Fibroblast of pulmonary artery (primary cell): ENCODE results near the gene SLC9A9.

Experiments
- DNase-seq: peaks from one replicate; pipeline ENCODE4 v3.0.0-alpha.2; 2010; ENCODE audit warnings: low read depth
- H3K4me3 ChIP-seq: replicated peaks from 2 replicates; pipeline ENCODE4 v1.5.1; 2011; ENCODE audit warnings: low read depth, mild to moderate bottlenecking, control low read depth, low read length, moderate library complexity
- TF ChIP-seq, protein P1 (sequence below): IDR thresholded peaks from 2 replicates; pipeline ENCODE4 v1.5.1; 2011; ENCODE audit warnings: mild to moderate bottlenecking, control low read depth, low read length, inconsistent platforms; ENCODE audit errors: missing control alignments

The SLC9A9 gene

DNA sequence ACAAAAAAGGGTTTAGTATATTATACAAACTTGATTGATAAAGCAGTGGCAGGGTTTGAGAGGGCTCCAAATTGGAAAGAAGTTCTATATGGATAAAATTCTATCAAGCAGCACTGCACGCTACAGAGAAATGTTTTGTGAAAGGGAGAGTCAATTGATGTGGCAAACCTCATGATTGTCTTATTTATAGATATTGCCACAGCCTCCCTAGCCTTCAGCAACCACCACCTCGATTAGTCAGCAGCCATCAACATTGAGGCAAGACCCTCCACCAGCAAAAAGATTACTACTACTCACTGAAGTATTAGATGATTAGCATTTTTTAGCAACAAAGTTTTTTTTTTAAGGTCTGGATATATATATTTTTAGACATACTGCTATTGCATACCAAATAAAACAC lies 432.0 kb downstream of the SLC9A9 start:
- TF ChIP-seq, protein P1, sequence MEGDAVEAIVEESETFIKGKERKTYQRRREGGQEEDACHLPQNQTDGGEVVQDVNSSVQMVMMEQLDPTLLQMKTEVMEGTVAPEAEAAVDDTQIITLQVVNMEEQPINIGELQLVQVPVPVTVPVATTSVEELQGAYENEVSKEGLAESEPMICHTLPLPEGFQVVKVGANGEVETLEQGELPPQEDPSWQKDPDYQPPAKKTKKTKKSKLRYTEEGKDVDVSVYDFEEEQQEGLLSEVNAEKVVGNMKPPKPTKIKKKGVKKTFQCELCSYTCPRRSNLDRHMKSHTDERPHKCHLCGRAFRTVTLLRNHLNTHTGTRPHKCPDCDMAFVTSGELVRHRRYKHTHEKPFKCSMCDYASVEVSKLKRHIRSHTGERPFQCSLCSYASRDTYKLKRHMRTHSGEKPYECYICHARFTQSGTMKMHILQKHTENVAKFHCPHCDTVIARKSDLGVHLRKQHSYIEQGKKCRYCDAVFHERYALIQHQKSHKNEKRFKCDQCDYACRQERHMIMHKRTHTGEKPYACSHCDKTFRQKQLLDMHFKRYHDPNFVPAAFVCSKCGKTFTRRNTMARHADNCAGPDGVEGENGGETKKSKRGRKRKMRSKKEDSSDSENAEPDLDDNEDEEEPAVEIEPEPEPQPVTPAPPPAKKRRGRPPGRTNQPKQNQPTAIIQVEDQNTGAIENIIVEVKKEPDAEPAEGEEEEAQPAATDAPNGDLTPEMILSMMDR: no peak
- no peak overlapping the region for H3K4me3 ChIP-seq
- DNase-seq: no peak

DNA sequence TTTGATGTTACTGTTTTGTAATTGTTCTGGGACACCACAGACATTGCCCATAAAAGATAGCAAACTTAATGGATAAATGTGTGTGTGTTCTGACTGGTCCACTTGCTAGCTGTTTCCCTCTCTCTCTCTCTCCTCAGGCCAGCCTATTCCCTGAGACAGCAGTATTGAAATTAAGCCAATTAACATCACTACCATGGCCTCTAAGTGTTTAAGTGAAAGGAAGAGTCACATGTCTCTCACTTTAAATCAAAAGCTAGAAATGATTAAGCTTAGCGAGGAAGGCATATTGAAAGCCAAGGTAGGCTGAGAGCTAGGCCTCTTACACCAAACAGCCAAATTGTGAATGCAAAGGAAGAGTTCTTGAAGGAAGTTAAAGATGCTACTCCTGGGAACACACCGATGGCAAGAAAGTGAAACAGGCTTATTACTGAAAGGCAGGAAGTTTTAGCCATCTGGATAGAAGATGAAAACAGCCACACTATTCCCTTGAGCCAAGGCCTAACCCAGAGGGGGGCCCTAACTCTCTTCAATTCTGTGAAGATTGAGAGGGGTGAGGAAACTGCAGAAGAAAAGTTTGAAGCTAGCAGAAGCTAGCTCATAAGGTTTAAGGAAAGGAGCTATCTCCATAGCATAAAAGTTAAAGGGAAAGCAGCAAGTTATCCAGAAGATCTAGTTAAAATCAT lies 433.6 kb downstream of the SLC9A9 start:
- DNase-seq: no peak
- H3K4me3 ChIP-seq: no peak overlapping the region
- TF ChIP-seq, protein P1: no peak

DNA sequence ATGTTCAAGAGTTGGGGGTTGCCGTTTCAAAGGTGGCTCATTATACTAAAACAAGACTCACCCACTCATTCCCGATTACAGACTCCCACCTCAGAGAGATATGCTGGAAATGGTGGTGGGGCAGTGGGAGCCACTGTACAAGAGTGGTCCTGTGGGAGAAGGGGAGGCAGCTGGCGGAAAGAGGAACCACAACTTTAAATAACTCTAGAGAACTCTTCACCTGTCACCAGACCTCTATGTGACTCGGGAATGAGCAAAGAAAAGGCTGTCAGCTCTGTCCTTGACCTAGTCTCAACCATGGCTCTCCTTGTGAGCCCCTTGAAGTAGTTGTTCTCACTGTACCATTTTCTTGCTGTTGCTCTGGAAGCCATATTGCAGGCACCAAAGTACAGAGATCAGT lies 434.9 kb downstream of the SLC9A9 start:
- H3K4me3 ChIP-seq: no peak overlapping the region
- TF ChIP-seq, protein P1: no peak
- DNase-seq: no peak

DNA sequence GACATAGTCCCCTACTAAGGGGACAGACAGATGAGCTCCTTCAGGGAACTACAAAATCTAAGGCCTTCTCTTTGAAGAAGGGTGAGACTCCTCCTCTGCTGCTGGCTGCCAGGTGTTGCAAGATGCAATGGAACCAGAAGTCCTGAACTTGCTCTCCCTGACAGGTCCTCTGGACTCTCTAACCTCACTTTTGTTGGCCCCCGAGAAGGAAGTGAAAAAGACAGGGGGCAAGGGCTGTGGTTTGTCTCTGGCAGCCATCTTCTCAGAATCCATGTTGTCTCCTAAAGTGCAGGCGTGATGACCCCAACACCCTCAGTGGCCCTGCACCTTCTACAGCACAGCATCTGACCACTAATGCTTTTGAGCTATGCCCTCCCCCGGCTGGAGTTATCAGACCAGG lies 436.2 kb downstream of the SLC9A9 start:
- no peak for DNase-seq
- TF ChIP-seq, protein P1: no peak
- H3K4me3 ChIP-seq: no peak overlapping the region

DNA sequence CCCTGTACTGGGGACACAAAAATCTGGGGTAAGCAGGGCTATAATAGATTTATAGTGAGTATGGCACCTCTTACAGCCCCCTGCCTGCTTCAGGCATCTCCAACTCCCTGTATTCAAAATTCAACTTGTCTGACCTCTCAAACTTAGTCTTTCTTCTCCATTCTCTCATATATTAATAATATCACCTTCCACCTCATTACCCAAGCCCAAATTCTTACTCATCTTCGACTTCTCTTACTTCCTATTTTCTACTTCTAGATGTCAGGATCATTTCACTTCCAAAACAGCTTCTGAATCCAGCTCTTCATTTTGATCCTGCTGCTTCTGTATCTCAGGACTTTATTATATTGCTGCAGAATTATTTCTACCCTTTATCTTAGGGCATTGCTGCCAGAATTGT lies 438.0 kb downstream of the SLC9A9 start:
- H3K4me3 ChIP-seq: no peak overlapping the region
- no peak for DNase-seq
- TF ChIP-seq, protein P1: no peak

DNA sequence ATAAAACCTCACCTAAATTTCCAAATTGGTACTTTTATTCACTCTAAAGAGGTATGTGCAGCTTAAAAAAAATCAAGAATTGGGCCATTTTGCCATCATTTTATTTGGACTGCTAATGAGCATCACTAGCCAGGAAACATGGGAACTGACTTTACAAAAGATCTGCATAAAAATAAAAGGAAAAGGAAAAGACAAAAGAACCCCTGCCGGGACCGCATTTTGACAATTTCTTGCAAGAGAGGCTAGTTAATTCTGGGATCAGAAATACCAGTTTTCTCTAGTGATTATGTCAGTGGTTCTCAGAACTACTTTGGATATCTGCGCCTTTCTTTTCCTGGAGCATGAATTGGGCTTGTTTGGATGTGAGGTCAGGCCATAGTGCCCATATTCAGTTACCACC lies 439.5 kb downstream of the SLC9A9 start:
- no peak overlapping the region for H3K4me3 ChIP-seq
- TF ChIP-seq, protein P1: no peak
- DNase-seq: no peak

DNA sequence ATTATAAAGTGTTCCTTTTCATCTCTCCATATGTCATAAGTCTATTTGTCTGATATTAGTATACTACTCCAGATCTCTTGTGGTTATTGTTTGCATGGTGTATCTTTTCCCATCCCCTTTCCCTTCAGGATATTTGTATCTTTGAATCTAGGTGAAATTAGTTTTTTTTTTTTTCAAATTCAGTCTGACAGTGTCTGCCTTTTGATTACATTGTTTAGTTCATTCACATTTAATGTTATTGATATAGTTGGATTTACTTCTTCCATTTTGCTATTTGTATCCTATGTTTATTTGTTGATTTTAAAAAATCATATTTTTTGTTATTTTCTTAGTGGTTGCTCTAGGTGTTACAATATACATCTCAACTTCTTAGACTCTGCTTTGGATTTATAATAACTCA lies 445.7 kb downstream of the SLC9A9 start:
- H3K4me3 ChIP-seq: no peak overlapping the region
- TF ChIP-seq, protein P1: no peak
- DNase-seq: no peak
